ENCODE results near the gene DMRT1.

DNA sequence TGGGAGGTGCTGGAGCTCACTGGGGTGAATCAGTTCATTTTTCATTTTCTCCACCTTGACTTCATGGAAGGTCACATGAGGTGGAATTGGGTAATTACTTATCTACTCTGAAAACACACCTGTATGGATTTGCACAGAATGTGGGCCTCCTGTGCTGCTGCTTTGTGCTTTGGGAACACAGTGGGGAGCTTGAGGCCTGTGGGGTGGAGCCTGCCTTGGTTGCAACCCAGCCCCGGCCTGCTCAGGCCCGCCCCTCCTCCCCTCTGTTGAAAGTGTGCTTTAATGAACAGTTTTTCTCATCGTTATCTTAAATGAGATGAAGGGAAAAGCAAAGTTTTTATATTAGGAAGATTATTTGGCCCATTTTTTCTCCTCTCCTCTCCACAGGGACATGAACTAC lies 106.5 kb downstream of the DMRT1 start:
- no peak for TF ChIP-seq POLR2A (IDR thresholded peaks at IDR 0.05; ENCODE audit: extremely low read depth, insufficient read length)
- TF ChIP-seq, protein P1, sequence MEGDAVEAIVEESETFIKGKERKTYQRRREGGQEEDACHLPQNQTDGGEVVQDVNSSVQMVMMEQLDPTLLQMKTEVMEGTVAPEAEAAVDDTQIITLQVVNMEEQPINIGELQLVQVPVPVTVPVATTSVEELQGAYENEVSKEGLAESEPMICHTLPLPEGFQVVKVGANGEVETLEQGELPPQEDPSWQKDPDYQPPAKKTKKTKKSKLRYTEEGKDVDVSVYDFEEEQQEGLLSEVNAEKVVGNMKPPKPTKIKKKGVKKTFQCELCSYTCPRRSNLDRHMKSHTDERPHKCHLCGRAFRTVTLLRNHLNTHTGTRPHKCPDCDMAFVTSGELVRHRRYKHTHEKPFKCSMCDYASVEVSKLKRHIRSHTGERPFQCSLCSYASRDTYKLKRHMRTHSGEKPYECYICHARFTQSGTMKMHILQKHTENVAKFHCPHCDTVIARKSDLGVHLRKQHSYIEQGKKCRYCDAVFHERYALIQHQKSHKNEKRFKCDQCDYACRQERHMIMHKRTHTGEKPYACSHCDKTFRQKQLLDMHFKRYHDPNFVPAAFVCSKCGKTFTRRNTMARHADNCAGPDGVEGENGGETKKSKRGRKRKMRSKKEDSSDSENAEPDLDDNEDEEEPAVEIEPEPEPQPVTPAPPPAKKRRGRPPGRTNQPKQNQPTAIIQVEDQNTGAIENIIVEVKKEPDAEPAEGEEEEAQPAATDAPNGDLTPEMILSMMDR (IDR thresholded peaks at IDR 0.05; ENCODE audit: low read depth, low read length): no peak
- TF ChIP-seq, protein P2, sequence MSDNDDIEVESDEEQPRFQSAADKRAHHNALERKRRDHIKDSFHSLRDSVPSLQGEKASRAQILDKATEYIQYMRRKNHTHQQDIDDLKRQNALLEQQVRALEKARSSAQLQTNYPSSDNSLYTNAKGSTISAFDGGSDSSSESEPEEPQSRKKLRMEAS (IDR thresholded peaks at IDR 0.05; ENCODE audit: low read depth, low read length): no peak
- TF ChIP-seq MYC (IDR thresholded peaks at IDR 0.05; ENCODE audit: low read depth, low read length): no peak
